CD4-positive, CD25-positive, alpha-beta regulatory T cell (primary cell): ENCODE data around the gene OR5B17. TPM values are rescaled to one million over a fixed set of nuclear protein-coding genes. Genes with fewer than 3 reads are reported as not detected.
"Not testable (repeated sequence)": the region's sequence is repeated elsewhere in the genome, so short reads cannot be mapped to it uniquely, and the experiment has no call there.

Source experiments
- ATAC-seq, 2 donors: fragments of 150-1000 bp; cut with Tn5 transposase; one replicate each; pipeline ENCODE4 v1.10.0; 2021; ENCODE audit warnings: low read depth in 2 of 2, moderate number of reproducible peaks in 2 of 2, moderate library complexity in 1 of 2
- DNase-seq, 3 donors: peaks; one replicate each; pipeline versions ENCODE4 v3.0.0 to v3.0.0-alpha.2; 2012 to 2022; ENCODE audit warnings: mixed read lengths in 1 of 3
- H3K27ac ChIP-seq: one replicate; pipeline ENCODE4 v1.7.0; 2013; ENCODE audit warnings: mild to moderate bottlenecking, low read length; ENCODE audit not compliant: insufficient read depth, poor library complexity, severe bottlenecking
- H3K27me3 ChIP-seq: one replicate; pipeline ENCODE4 v1.7.0; 2013; ENCODE audit warnings: low read length; ENCODE audit not compliant: control insufficient read depth, insufficient read depth
- H3K36me3 ChIP-seq: one replicate; pipeline ENCODE4 v1.7.0; 2013; ENCODE audit warnings: mild to moderate bottlenecking, low read length, moderate library complexity; ENCODE audit not compliant: control insufficient read depth, insufficient read depth
- H3K4me1 ChIP-seq: 2 replicates; pipeline ENCODE4 v1.7.0; 2013; ENCODE audit warnings: mild to moderate bottlenecking, low read length; ENCODE audit not compliant: insufficient read depth, control insufficient read depth, poor library complexity, severe bottlenecking
- H3K4me3 ChIP-seq: one replicate; pipeline ENCODE4 v1.7.0; 2013; ENCODE audit warnings: low read depth, mild to moderate bottlenecking, low read length, moderate library complexity
- H3K9me3 ChIP-seq, 2 experiments: 1 replicate in 1 of 2; 2 replicates in 1 of 2; pipeline ENCODE4 v1.7.0; 2013; ENCODE audit warnings: low read length in 2 of 2, mild to moderate bottlenecking in 1 of 2, moderate library complexity in 1 of 2; ENCODE audit not compliant: control insufficient read depth in 2 of 2
- H3K27ac Mint-ChIP-seq, 3 donors: one replicate each; pipeline ENCODE4 v1.8.0; 2020 to 2022; ENCODE audit warnings: mild to moderate bottlenecking in 3 of 3, mixed read lengths in 3 of 3, moderate library complexity in 2 of 3
- H3K27me3 Mint-ChIP-seq: one replicate; pipeline ENCODE4 v1.8.0; 2022; ENCODE audit warnings: mild to moderate bottlenecking, mixed read lengths
- H3K36me3 Mint-ChIP-seq: one replicate; pipeline ENCODE4 v1.8.0; 2020; ENCODE audit warnings: mixed read lengths
- H3K4me1 Mint-ChIP-seq, 4 donors: one replicate each; pipeline ENCODE4 v1.8.0; 2020 to 2022; ENCODE audit warnings: mixed read lengths in 4 of 4, mild to moderate bottlenecking in 1 of 4
- H3K4me3 Mint-ChIP-seq, 4 donors: one replicate each; pipeline ENCODE4 v1.8.0; 2020 to 2022; ENCODE audit warnings: mild to moderate bottlenecking in 4 of 4, mixed read lengths in 4 of 4, moderate library complexity in 3 of 4
- H3K9me3 Mint-ChIP-seq, 7 donors: one replicate each; pipeline ENCODE4 v1.8.0; 2020 to 2022; ENCODE audit warnings: mixed read lengths in 7 of 7, mild to moderate bottlenecking in 3 of 7, moderate library complexity in 2 of 7
- polyA plus RNA-seq, 4 donors: library from polyadenylated mRNA; unstranded; fragments of 300-500 nt; fragmentation: Illumina TruSeq; gene quantifications; one replicate each; pipeline ENCODE4 v1.2.3, GENCODE V29; 2021
- total RNA-seq: library from RNA; stranded (reverse); gene quantifications from one replicate; pipeline ENCODE4 v1.2.3, GENCODE V29; 2022

Gene OR5B17
- not detected for total RNA-seq
- polyA plus RNA-seq, result not detected

GRCh38 chr11:58358969-58359368 is at the start of gene OR5B17:
Gene OR5B17 (minus strand): TSS chr11:58359069. CDS start chr11:58359069, 0 bp downstream.
- no peaks in the 10 kb centered on the region for H3K4me1 Mint-ChIP-seq
- no peak for DNase-seq
- H3K9me3 ChIP-seq, result no peaks in the 10 kb centered on the region
- no peak within 1 kb of the TSS for H3K27ac ChIP-seq
- H3K9me3 Mint-ChIP-seq, result peaks cover 0 to 1% (median 0%) of the 10 kb centered on the region in 7 donors
- H3K4me3 ChIP-seq, result no peak within 1 kb of the TSS
- H3K36me3 Mint-ChIP-seq, result no peaks in the 10 kb centered on the region
- H3K4me3 Mint-ChIP-seq, result no peak within 1 kb of the TSS
- ATAC-seq, result no peak
- H3K4me1 ChIP-seq, result no peaks in the 10 kb centered on the region
- peaks cover 2% of the 10 kb centered on the region for H3K27me3 ChIP-seq
- H3K27ac Mint-ChIP-seq, result no peak within 1 kb of the TSS
- H3K36me3 ChIP-seq, result no peaks in the 10 kb centered on the region
- peaks cover 15% of the 10 kb centered on the region for H3K27me3 Mint-ChIP-seq

- Mint-ChIP-seq H3K36me3 (no peaks in the 10 kb centered on the region), H3K9me3 (peaks cover 0 to 30% (median 9%) of the 10 kb centered on the region in 7 donors), H3K4me1 (no peaks in the 10 kb centered on the region), H3K4me3 (no peak within 1 kb of the TSS), H3K27me3 (no peaks in the 10 kb centered on the region), H3K27ac (peak within 1 kb of the TSS in 1 of 3 donors; percentile 10)
- Histone ChIP-seq H3K4me3 (no peak within 1 kb of the TSS), H3K9me3 (peaks cover 5 to 7% of the 10 kb centered on the region in 2 experiments), H3K4me1 (no peaks in the 10 kb centered on the region), H3K36me3 (no peaks in the 10 kb centered on the region), H3K27me3 (no peaks in the 10 kb centered on the region), H3K27ac (no peak within 1 kb of the TSS)
- DNase-seq, result no peak
- ATAC-seq, result no peak
Observed at GRCh38 chr11:58406774-58407173, 47.9 kb upstream of the OR5B17 start, which contains the start of gene OR5B3. Gene OR5B3 (minus strand): TSS chr11:58406874. CDS start chr11:58403409, 3,465 bp downstream.

GRCh38 chr11:58399622-58400021 is 40.8 kb upstream of the OR5B17 start:
- H3K27me3 Mint-ChIP-seq, H3K36me3 ChIP-seq, H3K9me3 Mint-ChIP-seq, H3K4me1 ChIP-seq, H3K27ac ChIP-seq, H3K36me3 Mint-ChIP-seq, ATAC-seq, H3K4me3 ChIP-seq, H3K27ac Mint-ChIP-seq, DNase-seq, H3K27me3 ChIP-seq, H3K4me1 Mint-ChIP-seq, H3K4me3 Mint-ChIP-seq, H3K9me3 ChIP-seq: not testable (repeated sequence)

- no peak overlapping the region for H3K4me3 ChIP-seq
- H3K27ac ChIP-seq, result no peak overlapping the region
- Mint-ChIP-seq H3K27ac (no peak overlapping the region), H3K4me1 (no peaks in the 10 kb centered on the region), H3K27me3 (peaks cover 8% of the 10 kb centered on the region), H3K9me3 (peaks cover 0 to 7% (median 0%) of the 10 kb centered on the region in 7 donors), H3K4me3 (no peak overlapping the region), H3K36me3 (no peaks in the 10 kb centered on the region)
- H3K27me3 ChIP-seq, result no peaks in the 10 kb centered on the region
- DNase-seq (no peak), ATAC-seq (no peak)
- H3K9me3 ChIP-seq, result no peaks in the 10 kb centered on the region
- no peaks in the 10 kb centered on the region for H3K36me3 ChIP-seq
- H3K4me1 ChIP-seq, result no peaks in the 10 kb centered on the region
Observed at GRCh38 chr11:58395581-58395980, 36.7 kb upstream of the OR5B17 start.

- Mint-ChIP-seq H3K4me1 (no peaks in the 10 kb centered on the region), H3K27ac (no peak overlapping the region), H3K36me3 (no peaks in the 10 kb centered on the region), H3K27me3 (peaks cover 8% of the 10 kb centered on the region), H3K9me3 (peaks cover 0 to 7% (median 0%) of the 10 kb centered on the region in 7 donors), H3K4me3 (no peak overlapping the region)
- Histone ChIP-seq H3K27me3 (no peaks in the 10 kb centered on the region), H3K9me3 (no peaks in the 10 kb centered on the region), H3K4me1 (no peaks in the 10 kb centered on the region), H3K4me3 (no peak overlapping the region), H3K27ac (no peak overlapping the region), H3K36me3 (no peaks in the 10 kb centered on the region)
- no peak for ATAC-seq
- no peak for DNase-seq
Observed at GRCh38 chr11:58394195-58394594, 35.3 kb upstream of the OR5B17 start.

- no peaks in the 10 kb centered on the region for H3K4me1 ChIP-seq
- H3K27me3 ChIP-seq, result no peaks in the 10 kb centered on the region
- peaks cover 13% of the 10 kb centered on the region for H3K27me3 Mint-ChIP-seq
- no peak overlapping the region for H3K4me3 Mint-ChIP-seq
- no peak overlapping the region for H3K27ac ChIP-seq
- H3K4me3 ChIP-seq, result no peak overlapping the region
- H3K36me3 Mint-ChIP-seq, result no peaks in the 10 kb centered on the region
- H3K36me3 ChIP-seq, result no peaks in the 10 kb centered on the region
- ATAC-seq (no peak), DNase-seq (no peak)
- no peak overlapping the region for H3K27ac Mint-ChIP-seq
- H3K9me3 Mint-ChIP-seq, result peaks cover 0 to 7% (median 1%) of the 10 kb centered on the region in 7 donors
- H3K9me3 ChIP-seq, result no peaks in the 10 kb centered on the region
- H3K4me1 Mint-ChIP-seq, result no peaks in the 10 kb centered on the region
Observed at GRCh38 chr11:58392746-58393145, 33.9 kb upstream of the OR5B17 start.

- Histone ChIP-seq H3K27me3 (no peaks in the 10 kb centered on the region), H3K36me3 (no peaks in the 10 kb centered on the region), H3K4me3 (no peak overlapping the region), H3K27ac (no peak overlapping the region), H3K9me3 (no peaks in the 10 kb centered on the region), H3K4me1 (no peaks in the 10 kb centered on the region)
- no peak for ATAC-seq
- peaks cover 9% of the 10 kb centered on the region for H3K27me3 Mint-ChIP-seq
- no peaks in the 10 kb centered on the region for H3K4me1 Mint-ChIP-seq
- no peak overlapping the region for H3K4me3 Mint-ChIP-seq
- no peak for DNase-seq
- H3K36me3 Mint-ChIP-seq, result no peaks in the 10 kb centered on the region
- H3K9me3 Mint-ChIP-seq, result peaks cover 0 to 7% (median 1%) of the 10 kb centered on the region in 7 donors
- no peak overlapping the region for H3K27ac Mint-ChIP-seq
Observed at GRCh38 chr11:58391879-58392278, 33.0 kb upstream of the OR5B17 start.

GRCh38 chr11:58390551-58391063 is 31.7 kb upstream of the OR5B17 start:
- H3K4me3 Mint-ChIP-seq, result no peak overlapping the region
- no peak for DNase-seq
- H3K27ac ChIP-seq, result no peak overlapping the region
- H3K27me3 ChIP-seq, result no peaks in the 10 kb centered on the region
- H3K4me1 Mint-ChIP-seq, result no peaks in the 10 kb centered on the region
- peaks cover 0 to 6% (median 1%) of the 10 kb centered on the region in 7 donors for H3K9me3 Mint-ChIP-seq
- no peaks in the 10 kb centered on the region for H3K4me1 ChIP-seq
- no peak overlapping the region for H3K4me3 ChIP-seq
- H3K36me3 ChIP-seq, result no peaks in the 10 kb centered on the region
- H3K27ac Mint-ChIP-seq, result no peak overlapping the region
- no peaks in the 10 kb centered on the region for H3K36me3 Mint-ChIP-seq
- H3K9me3 ChIP-seq, result no peaks in the 10 kb centered on the region
- peaks cover 6% of the 10 kb centered on the region for H3K27me3 Mint-ChIP-seq
- no peak for ATAC-seq
